HL-60 (cell line): ENCODE data around the gene STX12.

Source experiments
- DNase-seq, 2 experiments: peaks; one replicate each; pipeline ENCODE4 v3.0.0-alpha.2; 2010 to 2020; ENCODE audit warnings: low read depth in 1 of 2, low spot score in 1 of 2
- H3K27ac ChIP-seq: fragments of 250-450 bp; sonication (Bioruptor Pico); replicated peaks from 2 replicates; pipeline ENCODE4 v1.5.1; 2020; ENCODE audit warnings: mild to moderate bottlenecking, moderate library complexity
- H3K27me3 ChIP-seq: fragments of 250-450 bp; sonication (Bioruptor Pico); 2 replicates; pipeline ENCODE4 v1.5.1; 2021; ENCODE audit warnings: mild to moderate bottlenecking, moderate library complexity; ENCODE audit not compliant: insufficient read depth, poor library complexity, severe bottlenecking
- H3K4me3 ChIP-seq: replicated peaks from 2 replicates; pipeline ENCODE4 v1.5.1; 2011; ENCODE audit warnings: mild to moderate bottlenecking, control low read depth, low read length; ENCODE audit not compliant: insufficient read depth
- GABPA ChIP-seq: IDR thresholded peaks from 2 replicates; pipeline ENCODE4 v1.6.1; 2012; ENCODE audit warnings: low read depth
- POLR2AphosphoS5 ChIP-seq: IDR thresholded peaks from 2 replicates; pipeline ENCODE4 v1.6.1; 2012; ENCODE audit warnings: low read depth
- SPI1 ChIP-seq: IDR thresholded peaks from 2 replicates; pipeline ENCODE4 v1.6.1; 2012; ENCODE audit warnings: low read depth, mild to moderate bottlenecking, borderline replicate concordance
- TF ChIP-seq, protein P1 (sequence below): IDR thresholded peaks from 2 replicates; pipeline ENCODE4 v1.6.1; 2012; ENCODE audit warnings: low read depth; ENCODE audit not compliant: insufficient replicate concordance
- TF ChIP-seq, protein P2 (sequence below): IDR thresholded peaks from one replicate; pipeline ENCODE4 v1.5.1; 2011; ENCODE audit warnings: low read length, control low read depth, inconsistent platforms; ENCODE audit not compliant: insufficient read depth

The STX12 gene

DNA sequence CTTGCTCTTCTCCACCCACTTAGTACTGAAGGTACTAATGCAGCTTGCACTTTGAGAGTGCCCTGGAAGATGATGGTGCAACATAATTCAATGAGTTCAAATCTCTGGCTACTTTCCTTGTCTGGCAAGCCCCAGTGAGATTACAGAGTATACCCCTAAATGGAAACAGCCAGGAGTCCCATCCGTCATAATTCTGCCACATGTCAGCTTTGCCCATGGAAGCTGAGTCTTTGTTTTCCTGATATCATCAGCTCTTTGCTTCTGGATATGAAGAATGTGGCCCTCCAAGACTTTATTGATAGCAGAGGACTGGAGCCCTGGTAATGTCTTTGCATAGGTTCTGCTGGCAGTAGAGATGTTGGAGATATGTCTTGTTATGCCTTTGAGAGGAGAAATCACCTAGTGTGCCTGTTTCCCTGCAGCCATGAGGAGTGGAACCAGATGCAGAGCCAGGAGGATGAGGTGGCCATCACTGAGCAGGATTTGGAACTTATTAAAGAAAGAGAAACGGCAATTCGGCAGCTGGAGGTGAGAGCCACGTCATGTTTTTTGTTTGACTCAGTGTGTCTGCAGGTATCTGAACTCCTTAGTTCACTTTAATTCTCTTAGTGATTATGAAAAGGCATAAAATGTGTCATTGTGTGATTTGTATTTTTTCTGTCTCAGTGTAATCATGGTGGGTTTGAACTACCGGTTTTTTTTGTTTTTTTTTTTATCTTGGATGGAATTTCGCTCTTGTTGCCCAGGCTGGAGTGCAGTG is 38.9 kb downstream of the STX12 start:
- DNase-seq = no peak
- Histone ChIP-seq H3K27me3 (no peaks in the 10 kb centered on the region), H3K4me3 (no peak overlapping the region), H3K27ac (no peak overlapping the region)
- TF ChIP-seq POLR2AphosphoS5 (no peak), GABPA (no peak), SPI1 (no peak)
- TF ChIP-seq, protein P1, sequence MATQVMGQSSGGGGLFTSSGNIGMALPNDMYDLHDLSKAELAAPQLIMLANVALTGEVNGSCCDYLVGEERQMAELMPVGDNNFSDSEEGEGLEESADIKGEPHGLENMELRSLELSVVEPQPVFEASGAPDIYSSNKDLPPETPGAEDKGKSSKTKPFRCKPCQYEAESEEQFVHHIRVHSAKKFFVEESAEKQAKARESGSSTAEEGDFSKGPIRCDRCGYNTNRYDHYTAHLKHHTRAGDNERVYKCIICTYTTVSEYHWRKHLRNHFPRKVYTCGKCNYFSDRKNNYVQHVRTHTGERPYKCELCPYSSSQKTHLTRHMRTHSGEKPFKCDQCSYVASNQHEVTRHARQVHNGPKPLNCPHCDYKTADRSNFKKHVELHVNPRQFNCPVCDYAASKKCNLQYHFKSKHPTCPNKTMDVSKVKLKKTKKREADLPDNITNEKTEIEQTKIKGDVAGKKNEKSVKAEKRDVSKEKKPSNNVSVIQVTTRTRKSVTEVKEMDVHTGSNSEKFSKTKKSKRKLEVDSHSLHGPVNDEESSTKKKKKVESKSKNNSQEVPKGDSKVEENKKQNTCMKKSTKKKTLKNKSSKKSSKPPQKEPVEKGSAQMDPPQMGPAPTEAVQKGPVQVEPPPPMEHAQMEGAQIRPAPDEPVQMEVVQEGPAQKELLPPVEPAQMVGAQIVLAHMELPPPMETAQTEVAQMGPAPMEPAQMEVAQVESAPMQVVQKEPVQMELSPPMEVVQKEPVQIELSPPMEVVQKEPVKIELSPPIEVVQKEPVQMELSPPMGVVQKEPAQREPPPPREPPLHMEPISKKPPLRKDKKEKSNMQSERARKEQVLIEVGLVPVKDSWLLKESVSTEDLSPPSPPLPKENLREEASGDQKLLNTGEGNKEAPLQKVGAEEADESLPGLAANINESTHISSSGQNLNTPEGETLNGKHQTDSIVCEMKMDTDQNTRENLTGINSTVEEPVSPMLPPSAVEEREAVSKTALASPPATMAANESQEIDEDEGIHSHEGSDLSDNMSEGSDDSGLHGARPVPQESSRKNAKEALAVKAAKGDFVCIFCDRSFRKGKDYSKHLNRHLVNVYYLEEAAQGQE = no peak
- TF ChIP-seq, protein P2, sequence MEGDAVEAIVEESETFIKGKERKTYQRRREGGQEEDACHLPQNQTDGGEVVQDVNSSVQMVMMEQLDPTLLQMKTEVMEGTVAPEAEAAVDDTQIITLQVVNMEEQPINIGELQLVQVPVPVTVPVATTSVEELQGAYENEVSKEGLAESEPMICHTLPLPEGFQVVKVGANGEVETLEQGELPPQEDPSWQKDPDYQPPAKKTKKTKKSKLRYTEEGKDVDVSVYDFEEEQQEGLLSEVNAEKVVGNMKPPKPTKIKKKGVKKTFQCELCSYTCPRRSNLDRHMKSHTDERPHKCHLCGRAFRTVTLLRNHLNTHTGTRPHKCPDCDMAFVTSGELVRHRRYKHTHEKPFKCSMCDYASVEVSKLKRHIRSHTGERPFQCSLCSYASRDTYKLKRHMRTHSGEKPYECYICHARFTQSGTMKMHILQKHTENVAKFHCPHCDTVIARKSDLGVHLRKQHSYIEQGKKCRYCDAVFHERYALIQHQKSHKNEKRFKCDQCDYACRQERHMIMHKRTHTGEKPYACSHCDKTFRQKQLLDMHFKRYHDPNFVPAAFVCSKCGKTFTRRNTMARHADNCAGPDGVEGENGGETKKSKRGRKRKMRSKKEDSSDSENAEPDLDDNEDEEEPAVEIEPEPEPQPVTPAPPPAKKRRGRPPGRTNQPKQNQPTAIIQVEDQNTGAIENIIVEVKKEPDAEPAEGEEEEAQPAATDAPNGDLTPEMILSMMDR = no peak

DNA sequence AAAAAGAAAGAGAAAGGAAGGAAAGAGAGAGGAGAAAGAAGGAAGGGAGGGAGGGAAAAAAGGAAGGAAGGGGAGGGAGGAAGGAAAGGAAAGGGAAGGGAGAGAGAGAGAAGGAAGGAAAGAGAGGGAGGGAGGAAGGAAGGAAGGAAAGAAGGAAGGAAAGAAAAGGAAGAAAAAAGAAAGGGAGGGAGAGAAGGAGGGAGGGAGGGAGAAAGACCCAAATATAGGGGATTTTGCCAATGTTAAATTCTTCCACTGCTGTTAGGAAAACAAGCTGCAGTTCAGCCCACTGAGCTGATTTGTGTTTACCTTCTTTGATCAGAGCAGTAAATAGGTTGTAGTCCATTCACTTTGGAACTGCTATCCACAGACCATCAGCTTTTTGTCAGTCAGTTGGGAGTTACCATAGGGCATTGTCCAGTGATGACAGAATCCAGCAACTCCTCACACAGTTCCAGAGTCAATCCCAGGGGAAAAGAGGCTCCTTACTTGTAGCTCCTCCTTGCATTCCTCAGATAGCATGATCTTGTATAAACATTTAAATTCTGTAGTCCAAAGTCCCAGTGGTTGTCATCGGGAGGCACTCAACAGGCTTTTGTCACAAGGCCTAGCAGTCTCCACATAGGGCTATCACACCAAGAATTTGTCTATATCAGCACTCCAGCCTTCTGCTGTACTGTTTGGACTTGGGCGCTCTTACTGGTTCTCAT is 44.1 kb downstream of the STX12 start:
- no peak overlapping the region for H3K27ac ChIP-seq
- no peak for DNase-seq
- no peak for TF ChIP-seq POLR2AphosphoS5
- no peak overlapping the region for H3K4me3 ChIP-seq
- no peaks in the 10 kb centered on the region for H3K27me3 ChIP-seq

DNA sequence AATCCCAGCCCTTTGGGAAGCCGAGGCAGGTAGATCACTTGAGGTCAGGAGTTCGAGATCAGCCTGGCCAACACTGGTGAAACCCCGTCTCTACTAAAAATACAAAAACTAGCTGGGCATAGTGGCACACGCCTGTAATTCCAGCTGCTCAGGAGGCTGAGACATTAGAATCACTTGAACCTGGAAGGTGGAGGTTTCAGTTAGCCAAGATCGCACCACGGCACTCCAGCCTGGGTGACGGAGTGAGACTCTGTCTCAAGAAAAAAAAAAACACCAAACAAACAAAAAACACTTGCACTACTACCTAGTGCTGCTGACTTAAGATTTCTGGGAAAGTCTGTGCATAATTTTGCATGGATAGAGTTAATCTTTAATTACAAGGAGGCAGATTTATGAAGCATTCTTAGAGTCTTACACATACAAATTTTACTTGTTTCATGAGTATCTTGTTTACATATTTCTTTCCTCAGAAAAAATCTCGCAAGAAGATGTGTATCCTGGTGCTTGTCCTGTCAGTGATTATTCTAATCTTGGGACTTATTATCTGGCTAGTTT is 48.8 kb downstream of the STX12 start:
- TF ChIP-seq SPI1 = no peak
- TF ChIP-seq GABPA = no peak
- no peak for TF ChIP-seq POLR2AphosphoS5
- TF ChIP-seq, protein P1 = no peak
- TF ChIP-seq, protein P2 = no peak
- H3K27me3 ChIP-seq = no peaks in the 10 kb centered on the region
- DNase-seq = no peak
- H3K27ac ChIP-seq = no peak overlapping the region
- H3K4me3 ChIP-seq = no peak overlapping the region

DNA sequence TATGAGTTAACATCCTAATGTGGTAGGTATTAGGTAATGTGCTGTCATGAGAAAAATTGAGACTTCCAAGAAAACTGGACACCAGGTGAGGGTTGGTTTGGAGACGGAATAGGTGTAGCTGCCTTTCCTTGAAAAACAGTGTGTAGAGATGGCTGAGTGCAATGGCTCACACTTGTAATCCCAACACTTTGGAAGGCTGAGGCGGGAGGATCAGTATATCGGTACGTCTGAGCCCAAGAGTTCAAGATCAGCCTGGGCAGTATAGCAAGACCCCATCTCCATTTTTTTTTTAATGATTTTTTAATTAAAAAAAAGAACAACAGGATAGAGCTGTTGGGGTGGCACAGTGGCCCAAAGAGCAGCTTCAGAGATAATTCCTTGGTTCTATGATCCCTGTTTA is 50.8 kb downstream of the STX12 start:
- H3K27me3 ChIP-seq = no peaks in the 10 kb centered on the region
- no peak for DNase-seq
- TF ChIP-seq POLR2AphosphoS5 (no peak), GABPA (no peak), SPI1 (no peak)
- TF ChIP-seq, protein P1 = no peak
- TF ChIP-seq, protein P2 = no peak
- no peak overlapping the region for H3K27ac ChIP-seq
- H3K4me3 ChIP-seq = no peak overlapping the region
